LNCAP (cell line): ENCODE results near the gene CNN3.

ENCODE experiments used
- CTCF ChIP-seq: fragments of 450-650 bp; IDR thresholded peaks from 2 replicates; pipeline ENCODE4 v1.5.1; 2017; ENCODE audit warnings: mild to moderate bottlenecking

CNN3 gene

GRCh38 chr1:94876362-94876761, 50.5 kb downstream of the CNN3 start:
- no peak for TF ChIP-seq CTCF

GRCh38 chr1:94875794-94876193, 51.1 kb downstream of the CNN3 start:
- no peak for TF ChIP-seq CTCF

DNA sequence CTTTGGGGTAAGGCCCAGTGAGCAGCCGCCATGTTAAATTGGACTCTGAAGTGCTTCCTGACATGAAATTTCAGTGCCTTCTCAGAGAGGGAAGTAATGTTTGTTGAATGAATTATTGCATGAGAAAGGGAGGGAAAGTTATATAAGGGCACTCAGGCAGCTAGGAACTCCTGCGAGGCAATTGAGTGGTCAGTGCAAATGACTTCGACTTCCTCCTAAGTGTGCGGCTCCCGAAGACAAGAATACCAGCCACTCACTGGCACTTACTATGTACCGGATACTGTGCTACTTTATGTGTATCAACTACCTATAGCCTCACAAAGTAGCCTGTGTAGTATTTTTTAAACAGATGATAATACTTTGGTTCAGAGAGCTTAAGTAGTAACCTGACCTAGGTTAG, 52.5 kb downstream of the CNN3 start:
- no peak for TF ChIP-seq CTCF

GRCh38 chr1:94873520-94874351, 53.2 kb downstream of the CNN3 start:
- TF ChIP-seq CTCF: no peak

DNA sequence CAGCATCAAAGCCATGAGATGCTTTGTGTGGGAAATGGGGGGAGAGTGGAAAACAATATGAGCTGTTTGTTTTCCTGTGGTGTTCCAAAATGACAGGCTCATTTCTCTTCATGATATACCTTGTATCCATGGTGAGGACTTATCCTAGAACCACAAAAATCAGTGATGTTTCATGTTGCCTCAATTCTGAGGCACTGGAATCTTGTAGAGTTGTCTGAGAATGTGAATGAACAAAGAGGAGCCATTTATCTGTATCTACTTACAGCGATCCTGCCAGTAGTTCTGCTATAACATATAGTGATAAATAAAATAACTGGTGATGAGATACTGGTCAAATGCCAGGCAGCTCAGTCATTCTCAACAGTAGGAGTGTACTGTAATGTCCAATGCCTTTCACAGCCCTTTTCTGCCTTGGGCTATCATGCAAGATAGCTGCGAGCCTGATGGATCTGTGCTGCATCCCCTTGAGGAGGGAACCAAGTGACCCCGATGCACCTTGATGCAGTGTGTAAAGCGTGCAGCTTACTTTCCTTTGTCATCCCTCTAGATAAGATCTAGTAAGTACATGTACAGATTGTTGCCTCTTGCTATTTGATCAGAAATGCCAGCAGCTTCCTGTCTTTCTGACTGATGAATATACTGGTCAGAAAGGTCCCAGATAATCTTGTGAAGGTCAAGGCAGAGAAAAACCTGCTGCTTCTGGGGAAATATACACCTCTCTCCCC, 54.0 kb downstream of the CNN3 start:
- no peak for TF ChIP-seq CTCF

GRCh38 chr1:94871031-94871430, 55.9 kb downstream of the CNN3 start:
- TF ChIP-seq CTCF: no peak

DNA sequence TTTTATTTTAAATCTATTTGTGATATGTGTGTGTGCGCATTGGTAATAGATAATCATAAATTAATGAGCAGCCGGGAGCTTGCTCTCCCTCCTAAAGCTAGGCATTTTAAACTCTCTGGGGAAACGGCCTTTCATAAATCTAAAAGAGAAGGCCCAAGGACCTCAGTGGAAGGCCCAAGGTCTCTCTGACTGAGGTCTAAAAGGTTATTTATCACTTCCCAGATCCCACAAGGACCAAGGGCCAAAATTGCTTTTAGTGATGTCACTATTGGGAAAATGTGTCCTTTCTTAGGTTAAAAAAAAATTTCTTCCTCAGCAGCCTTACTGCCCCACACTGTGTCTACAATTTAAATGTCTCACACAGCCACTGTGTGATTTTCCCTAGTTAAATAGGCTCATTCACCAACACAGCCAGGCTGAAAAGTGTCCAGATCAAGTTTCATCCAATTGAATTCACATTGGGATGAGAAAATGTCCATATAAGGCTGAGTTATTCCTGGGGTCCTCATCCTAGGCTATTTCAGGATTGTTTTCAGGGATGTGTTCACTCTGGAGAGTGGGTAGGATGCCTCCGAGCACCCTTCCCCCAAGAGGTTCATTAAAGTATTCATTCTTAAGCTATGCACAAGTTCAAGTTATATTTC, 60.6 kb downstream of the CNN3 start:
- no peak for TF ChIP-seq CTCF
